ENCODE measurements around the gene EYS. TPM values are rescaled to one million over a fixed set of nuclear protein-coding genes. Genes with fewer than 3 reads are reported as not detected.

Gene EYS
- total RNA-seq, 6 experiments from 2014 or later, result 0.18 TPM; not detected in 5

DNA sequence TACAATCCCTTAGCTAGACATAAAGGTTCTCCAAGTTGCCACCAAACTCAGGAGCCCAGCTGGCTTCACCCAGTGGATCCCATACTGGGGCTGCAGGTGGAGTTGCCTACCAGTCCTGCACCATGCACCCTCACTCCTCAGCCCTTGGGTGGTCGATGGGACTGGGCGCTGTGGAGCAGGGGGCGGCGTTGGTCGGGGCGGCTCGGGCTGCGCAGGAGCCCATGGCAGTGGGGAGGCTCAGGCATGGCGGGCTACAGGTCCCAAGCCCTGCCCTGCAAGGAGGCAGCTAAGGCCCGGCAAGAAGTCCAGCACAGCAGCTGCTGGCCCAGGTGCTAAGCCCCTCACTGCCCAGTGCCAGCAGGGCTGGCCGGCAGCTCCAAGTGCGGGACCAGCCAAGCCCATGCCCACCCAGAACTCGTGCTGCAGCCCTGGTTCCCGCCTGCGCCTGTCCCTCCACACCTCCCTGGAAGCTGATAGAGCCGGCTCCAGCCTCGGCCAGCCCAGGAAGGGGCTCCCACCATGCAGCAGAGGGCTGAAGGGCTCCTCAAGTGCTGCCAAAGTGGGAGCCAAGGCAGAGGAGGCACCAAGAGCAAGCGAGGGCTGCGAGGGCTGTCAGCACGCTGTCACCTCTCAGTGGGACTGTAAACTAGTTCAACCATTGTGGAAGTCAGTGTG, 1159.3 kb downstream of the EYS start:
- TF ChIP-seq, protein P1, sequence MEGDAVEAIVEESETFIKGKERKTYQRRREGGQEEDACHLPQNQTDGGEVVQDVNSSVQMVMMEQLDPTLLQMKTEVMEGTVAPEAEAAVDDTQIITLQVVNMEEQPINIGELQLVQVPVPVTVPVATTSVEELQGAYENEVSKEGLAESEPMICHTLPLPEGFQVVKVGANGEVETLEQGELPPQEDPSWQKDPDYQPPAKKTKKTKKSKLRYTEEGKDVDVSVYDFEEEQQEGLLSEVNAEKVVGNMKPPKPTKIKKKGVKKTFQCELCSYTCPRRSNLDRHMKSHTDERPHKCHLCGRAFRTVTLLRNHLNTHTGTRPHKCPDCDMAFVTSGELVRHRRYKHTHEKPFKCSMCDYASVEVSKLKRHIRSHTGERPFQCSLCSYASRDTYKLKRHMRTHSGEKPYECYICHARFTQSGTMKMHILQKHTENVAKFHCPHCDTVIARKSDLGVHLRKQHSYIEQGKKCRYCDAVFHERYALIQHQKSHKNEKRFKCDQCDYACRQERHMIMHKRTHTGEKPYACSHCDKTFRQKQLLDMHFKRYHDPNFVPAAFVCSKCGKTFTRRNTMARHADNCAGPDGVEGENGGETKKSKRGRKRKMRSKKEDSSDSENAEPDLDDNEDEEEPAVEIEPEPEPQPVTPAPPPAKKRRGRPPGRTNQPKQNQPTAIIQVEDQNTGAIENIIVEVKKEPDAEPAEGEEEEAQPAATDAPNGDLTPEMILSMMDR (IDR thresholded peaks at IDR 0.05), result no peak
- no peak overlapping the region for H3K27ac Mint-ChIP-seq
- H3K36me3 Mint-ChIP-seq (ENCODE audit: low read depth), result no peaks in the 10 kb centered on the region; the same call in 1 of the 2 replicates
- H3K27me3 Mint-ChIP-seq (ENCODE audit: insufficient read depth), result peaks cover 1% of the 10 kb centered on the region; the same call in 1 of the 2 replicates
- peaks cover 35% of the 10 kb centered on the region for H3K9me3 Mint-ChIP-seq
- no peak overlapping the region for H3K4me3 Mint-ChIP-seq
- DNase-seq, result no peak
- H3K4me1 Mint-ChIP-seq (ENCODE audit: low read depth), result no peaks in the 10 kb centered on the region

DNA sequence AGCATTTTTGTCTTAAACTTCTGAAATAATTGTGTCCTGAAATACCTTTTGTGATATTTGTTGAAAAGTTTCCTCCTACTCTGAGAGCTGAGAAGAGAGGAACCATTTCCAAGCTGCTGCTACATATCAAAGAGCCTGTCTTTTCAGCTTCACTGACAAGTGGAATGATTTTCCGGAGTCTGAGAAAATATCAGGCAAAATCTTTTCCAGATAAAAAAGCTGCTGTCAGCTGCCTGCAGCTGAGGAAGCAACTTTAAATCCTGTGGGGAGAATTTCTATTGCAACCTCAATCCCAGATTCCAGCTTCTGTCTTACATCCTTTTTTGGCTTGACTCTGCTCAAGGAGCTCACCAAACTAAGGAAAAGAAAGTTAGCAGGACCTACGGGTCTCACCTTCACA, 1167.1 kb downstream of the EYS start:
- no peaks in the 10 kb centered on the region; the same call in 1 of the 2 replicates for H3K27me3 Mint-ChIP-seq (ENCODE audit: insufficient read depth)
- no peak overlapping the region for H3K4me3 Mint-ChIP-seq
- H3K9me3 Mint-ChIP-seq, result peaks cover 11% of the 10 kb centered on the region
- no peak for DNase-seq
- H3K27ac Mint-ChIP-seq, result no peak overlapping the region
- TF ChIP-seq, protein P1 (IDR thresholded peaks at IDR 0.05), result no peak
- H3K36me3 Mint-ChIP-seq (ENCODE audit: low read depth), result no peaks in the 10 kb centered on the region
- no peaks in the 10 kb centered on the region for H3K4me1 Mint-ChIP-seq (ENCODE audit: low read depth)

DNA sequence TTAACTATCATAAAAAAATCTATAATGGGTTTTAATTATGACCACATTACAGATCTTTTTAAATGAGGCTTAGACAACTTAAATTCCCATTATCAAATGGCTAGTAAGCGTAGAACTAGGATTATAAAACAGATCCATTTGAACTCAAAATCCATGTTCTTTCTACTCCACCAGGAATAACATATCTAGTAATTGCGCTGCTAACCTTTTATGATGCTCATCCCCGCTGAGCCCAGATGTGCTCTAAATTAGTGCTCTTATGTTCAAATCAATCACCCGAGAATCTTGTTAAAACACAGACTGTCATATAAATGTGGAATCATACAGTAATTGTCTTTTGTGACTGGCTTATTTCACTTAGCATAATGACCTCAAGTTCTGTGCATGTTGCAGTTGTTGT, 1168.3 kb downstream of the EYS start:
- DNase-seq, result no peak
- Mint-ChIP-seq H3K4me3 (no peak overlapping the region), H3K36me3 (ENCODE audit: low read depth) (no peaks in the 10 kb centered on the region), H3K27ac (no peak overlapping the region), H3K27me3 (ENCODE audit: insufficient read depth) (no peaks in the 10 kb centered on the region), H3K4me1 (ENCODE audit: low read depth) (no peaks in the 10 kb centered on the region), H3K9me3 (0 out of 2 replicates have a peak, but pooled peaks cover 4% of the 10 kb centered on the region)
- TF ChIP-seq, protein P1 (IDR thresholded peaks at IDR 0.05), result no peak

DNA sequence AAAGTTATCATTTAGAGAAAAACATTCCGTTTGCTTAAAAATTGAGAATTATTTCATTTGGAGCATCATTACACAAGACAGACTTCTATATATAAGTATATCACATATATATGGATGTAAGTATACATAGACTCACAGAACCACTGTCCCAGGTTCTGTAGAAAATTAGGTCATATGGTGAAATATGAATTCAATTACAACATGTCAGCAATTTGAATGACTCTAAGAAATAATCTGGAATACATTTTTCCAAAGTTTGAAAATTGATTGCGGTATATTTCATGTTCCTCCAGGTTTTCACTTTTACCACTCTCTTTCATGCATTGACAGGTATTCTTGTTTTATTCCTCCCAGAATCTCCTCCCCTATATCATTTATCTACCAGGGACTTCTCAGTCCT, 1179.1 kb downstream of the EYS start:
- no peaks in the 10 kb centered on the region for H3K4me1 Mint-ChIP-seq (ENCODE audit: low read depth)
- H3K9me3 Mint-ChIP-seq, result peaks cover 10% of the 10 kb centered on the region; the same call in 1 of the 2 replicates
- H3K27ac Mint-ChIP-seq, result no peak overlapping the region
- H3K4me3 Mint-ChIP-seq, result no peak overlapping the region
- TF ChIP-seq, protein P1 (IDR thresholded peaks at IDR 0.05), result no peak
- no peaks in the 10 kb centered on the region for H3K36me3 Mint-ChIP-seq (ENCODE audit: low read depth)
- DNase-seq, result no peak
- H3K27me3 Mint-ChIP-seq (ENCODE audit: insufficient read depth), result no peaks in the 10 kb centered on the region

DNA sequence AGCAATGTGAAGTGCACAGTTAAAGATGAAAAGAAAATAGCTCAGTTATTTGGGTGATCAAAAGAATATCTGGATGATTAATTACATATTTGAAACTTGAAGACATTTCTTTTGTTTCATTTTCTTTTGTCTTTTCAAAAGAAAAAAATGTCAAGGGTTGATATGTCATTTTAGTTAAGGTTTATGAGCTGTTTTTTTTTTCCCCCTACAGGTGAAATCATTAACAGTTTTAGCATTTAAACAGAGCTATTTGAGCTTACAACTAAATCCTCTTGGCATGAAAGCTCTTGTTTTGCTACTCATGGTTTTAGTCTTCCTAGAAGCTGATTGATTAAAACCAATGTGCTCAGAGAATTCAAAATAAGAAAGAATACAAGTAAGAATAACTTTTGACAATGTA, 1184.2 kb downstream of the EYS start:
- DNase-seq, result no peak
- Mint-ChIP-seq H3K4me3 (no peak overlapping the region), H3K36me3 (ENCODE audit: low read depth) (no peaks in the 10 kb centered on the region), H3K4me1 (ENCODE audit: low read depth) (peaks cover 10% of the 10 kb centered on the region), H3K27ac (no peak overlapping the region), H3K9me3 (peaks cover 10% of the 10 kb centered on the region; the same call in 1 of the 2 replicates), H3K27me3 (ENCODE audit: insufficient read depth) (peaks cover 2% of the 10 kb centered on the region; the same call in 1 of the 2 replicates)
- TF ChIP-seq, protein P1 (IDR thresholded peaks at IDR 0.05), result no peak

Data from HFFc6 (cell line).